ENCODE measurements around the gene MYO3A. TPM values are rescaled to one million over a fixed set of nuclear protein-coding genes. Genes with fewer than 3 reads are reported as not detected.

MYO3A gene
- total RNA-seq, 2 donors from 2014 or later, result 5.2 TPM; not detected in 1

- WGBS, result 84% methylated on average over 4 of the region's 4 CpGs
- intact Hi-C loops (cut with DNase I), result no loop called here
- TF ChIP-seq POLR2AphosphoS5 (IDR thresholded peaks at IDR 0.05), result no peak
- no peak for TF ChIP-seq CTCF (IDR thresholded peaks at IDR 0.05)
- no peak for TF ChIP-seq POLR2A (IDR thresholded peaks at IDR 0.05)
- Histone ChIP-seq H3K36me3 (no peaks in the 10 kb centered on the region), H3K9me3 (no peaks in the 10 kb centered on the region), H3K4me3 (no peak overlapping the region), H3K27ac (no peak overlapping the region), H3K27me3 (replicated peaks; ENCODE audit: insufficient read depth) (no peaks in the 10 kb centered on the region), H3K4me1 (replicated peaks) (no peaks in the 10 kb centered on the region)
- DNase-seq (ENCODE audit: low spot score), result no peak
Measured at GRCh38 chr10:26157734-26158133, 223.7 kb downstream of the MYO3A start.

GRCh38 chr10:26169466-26169865, 235.4 kb downstream of the MYO3A start:
- H3K27ac ChIP-seq, result no peak overlapping the region
- H3K9me3 ChIP-seq, result no peaks in the 10 kb centered on the region
- H3K4me1 ChIP-seq (replicated peaks), result no peaks in the 10 kb centered on the region
- H3K36me3 ChIP-seq, result no peaks in the 10 kb centered on the region
- no peak for TF ChIP-seq POLR2A (IDR thresholded peaks at IDR 0.05)
- TF ChIP-seq POLR2AphosphoS5 (IDR thresholded peaks at IDR 0.05), result no peak
- no peak for TF ChIP-seq CTCF (IDR thresholded peaks at IDR 0.05)
- H3K27me3 ChIP-seq (replicated peaks; ENCODE audit: insufficient read depth), result no peaks in the 10 kb centered on the region
- intact Hi-C loops (cut with DNase I), result no loop called here
- no peak overlapping the region for H3K4me3 ChIP-seq
- no peak for DNase-seq (ENCODE audit: low spot score)
- WGBS, result 76% methylated on average over 2 of the region's 2 CpGs

- Histone ChIP-seq H3K27me3 (replicated peaks; ENCODE audit: insufficient read depth) (no peaks in the 10 kb centered on the region), H3K4me1 (replicated peaks) (no peaks in the 10 kb centered on the region), H3K27ac (no peak overlapping the region), H3K36me3 (no peaks in the 10 kb centered on the region), H3K4me3 (no peak overlapping the region), H3K9me3 (no peaks in the 10 kb centered on the region)
- no peak for TF ChIP-seq CTCF (IDR thresholded peaks at IDR 0.05)
- TF ChIP-seq POLR2A (IDR thresholded peaks at IDR 0.05), result no peak
- TF ChIP-seq POLR2AphosphoS5 (IDR thresholded peaks at IDR 0.05), result no peak
- intact Hi-C loops (cut with DNase I), result no loop called here
- WGBS, result 71% methylated on average over 7 of the region's 7 CpGs
- no peak for DNase-seq (ENCODE audit: low spot score)
Measured at GRCh38 chr10:26172131-26172530, 238.1 kb downstream of the MYO3A start.

GRCh38 chr10:26173837-26174236, 239.8 kb downstream of the MYO3A start:
- intact Hi-C loops (cut with DNase I), result no loop called here
- no peaks in the 10 kb centered on the region for H3K4me1 ChIP-seq (replicated peaks)
- H3K27me3 ChIP-seq (replicated peaks; ENCODE audit: insufficient read depth), result no peaks in the 10 kb centered on the region
- 46% methylated on average over 2 of the region's 2 CpGs for WGBS
- H3K9me3 ChIP-seq, result no peaks in the 10 kb centered on the region
- no peak overlapping the region for H3K4me3 ChIP-seq
- no peak overlapping the region for H3K27ac ChIP-seq
- H3K36me3 ChIP-seq, result no peaks in the 10 kb centered on the region
- TF ChIP-seq CTCF (IDR thresholded peaks at IDR 0.05), result no peak
- no peak for TF ChIP-seq POLR2A (IDR thresholded peaks at IDR 0.05)
- no peak for TF ChIP-seq POLR2AphosphoS5 (IDR thresholded peaks at IDR 0.05)
- DNase-seq (ENCODE audit: low spot score), result no peak

- DNase-seq (ENCODE audit: low spot score), result no peak
- no peak overlapping the region for H3K27ac ChIP-seq
Measured at GRCh38 chr10:26177341-26177740, 243.3 kb downstream of the MYO3A start.

More at GRCh38 chr10:26177341-26177740, 243.3 kb downstream of the MYO3A start:
- H3K4me1 ChIP-seq (replicated peaks), result no peaks in the 10 kb centered on the region
- no peaks in the 10 kb centered on the region for H3K36me3 ChIP-seq
- intact Hi-C loops (cut with DNase I), result no loop called here
- no peaks in the 10 kb centered on the region for H3K27me3 ChIP-seq (replicated peaks; ENCODE audit: insufficient read depth)
- no peak for TF ChIP-seq POLR2A (IDR thresholded peaks at IDR 0.05)
- TF ChIP-seq CTCF (IDR thresholded peaks at IDR 0.05), result no peak
- no peak for TF ChIP-seq POLR2AphosphoS5 (IDR thresholded peaks at IDR 0.05)
- WGBS, result 96% methylated on average over 4 of the region's 4 CpGs
- H3K9me3 ChIP-seq, result no peaks in the 10 kb centered on the region
- no peak overlapping the region for H3K4me3 ChIP-seq

All from prostate gland (tissue), 2 donors.